Measurements from ENCODE around the gene HLA-DMA.

HLA-DMA gene

GRCh38 chr6:32933661-32934085 lies 19.2 kb downstream of the HLA-DMA start:
- DNase-seq (ENCODE audit: low spot score) (peak; percentile 75), FAIRE-seq (no peak)

GRCh38 chr6:32932132-32932868 lies 20.6 kb downstream of the HLA-DMA start:
- FAIRE-seq, result no peak

GRCh38 chr6:32931211-32931610 lies 21.7 kb downstream of the HLA-DMA start:
- FAIRE-seq, result no peak
- no peak for DNase-seq (ENCODE audit: low spot score)

More at GRCh38 chr6:32932132-32932868, 20.6 kb downstream of the HLA-DMA start:
- DNase-seq (ENCODE audit: low spot score), result no peak

- no peak for FAIRE-seq
- no peak for DNase-seq (ENCODE audit: low spot score)
These were observed 30.8 kb downstream of the HLA-DMA start for GRCh38 chr6:32922083-32922482.

- FAIRE-seq (no peak), DNase-seq (ENCODE audit: low spot score) (no peak)
These were observed 32.2 kb downstream of the HLA-DMA start for GRCh38 chr6:32920715-32921114.

GRCh38 chr6:32912951-32913350 lies 39.9 kb downstream of the HLA-DMA start:
- DNase-seq (ENCODE audit: low spot score), result no peak
- FAIRE-seq, result no peak

GRCh38 chr6:32908897-32909296 lies 44.0 kb downstream of the HLA-DMA start:
- FAIRE-seq, result no peak
- no peak for DNase-seq (ENCODE audit: low spot score)

- FAIRE-seq (no peak), DNase-seq (ENCODE audit: low spot score) (no peak)
These were observed 46.4 kb downstream of the HLA-DMA start for GRCh38 chr6:32906539-32906938.

GRCh38 chr6:32905078-32905477 lies 47.8 kb downstream of the HLA-DMA start:
- FAIRE-seq (no peak), DNase-seq (ENCODE audit: low spot score) (no peak)

GRCh38 chr6:32903952-32904351 lies 48.9 kb downstream of the HLA-DMA start:
- FAIRE-seq (no peak), DNase-seq (ENCODE audit: low spot score) (no peak)
